SU-DHL-6 (cell line): ENCODE data around the gene MAGEA6.
"Not testable (repeated sequence)": the region's sequence is repeated elsewhere in the genome, so short reads cannot be mapped to it uniquely, and the experiment has no call there.

Source experiments
- CTCF ChIP-seq: fragments of 200-600 bp; sonication (generic); IDR thresholded peaks from one replicate; pipeline ENCODE4 v1.5.1; 2017; ENCODE audit warnings: antibody characterized with exemption, mild to moderate bottlenecking, low read length, moderate library complexity; ENCODE audit not compliant: insufficient read depth, poor library complexity, severe bottlenecking
- EZH2phosphoT487 ChIP-seq: fragments of 200-600 bp; sonication (generic), shearing (Covaris generic); conservative IDR thresholded peaks from 2 replicates; pipeline ENCODE4 v1.6.1; 2018; ENCODE audit warnings: mild to moderate bottlenecking, antibody characterized with exemption, low read length, moderate library complexity, mixed read lengths

- TF ChIP-seq CTCF, EZH2phosphoT487: not testable (repeated sequence)
These were observed 2.9 kb downstream of the MAGEA6 start for GRCh38 chrX:152766562-152766961.
